Measurements from ENCODE around the gene EIF4E3. TPM values are rescaled to one million over a fixed set of nuclear protein-coding genes. Genes with fewer than 3 reads are reported as not detected.

Gene EIF4E3
- total and polyA plus RNA-seq, 8 donors = 10.4 to 34.8 (median 13.3) TPM

DNA sequence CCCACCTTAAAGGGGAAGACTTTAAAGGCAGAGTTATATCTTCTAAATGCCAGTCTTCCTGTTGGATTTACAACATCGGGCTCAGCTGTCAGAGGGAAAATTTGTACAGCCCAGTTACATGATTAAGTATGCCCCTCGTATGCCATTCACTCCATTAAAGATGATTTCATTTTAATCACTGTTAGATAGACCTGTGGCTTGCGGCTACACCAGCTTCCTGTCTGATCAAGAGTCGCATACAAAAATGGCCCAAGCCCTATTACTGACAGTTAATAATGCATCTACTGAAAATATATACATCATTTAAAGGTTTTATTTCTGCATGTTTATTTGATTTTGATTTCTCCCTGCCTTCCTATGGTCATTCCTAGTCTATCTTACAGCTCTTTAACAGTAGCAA, 7.1 kb downstream of the EIF4E3 start:
- H3K4me3 ChIP-seq = no peak overlapping the region
- no peak overlapping the region for H3K27ac ChIP-seq
- peaks cover 0 to 55% of the 10 kb centered on the region in 2 donors for H3K4me1 ChIP-seq
- no peak for DNase-seq
- TF ChIP-seq, protein P1, sequence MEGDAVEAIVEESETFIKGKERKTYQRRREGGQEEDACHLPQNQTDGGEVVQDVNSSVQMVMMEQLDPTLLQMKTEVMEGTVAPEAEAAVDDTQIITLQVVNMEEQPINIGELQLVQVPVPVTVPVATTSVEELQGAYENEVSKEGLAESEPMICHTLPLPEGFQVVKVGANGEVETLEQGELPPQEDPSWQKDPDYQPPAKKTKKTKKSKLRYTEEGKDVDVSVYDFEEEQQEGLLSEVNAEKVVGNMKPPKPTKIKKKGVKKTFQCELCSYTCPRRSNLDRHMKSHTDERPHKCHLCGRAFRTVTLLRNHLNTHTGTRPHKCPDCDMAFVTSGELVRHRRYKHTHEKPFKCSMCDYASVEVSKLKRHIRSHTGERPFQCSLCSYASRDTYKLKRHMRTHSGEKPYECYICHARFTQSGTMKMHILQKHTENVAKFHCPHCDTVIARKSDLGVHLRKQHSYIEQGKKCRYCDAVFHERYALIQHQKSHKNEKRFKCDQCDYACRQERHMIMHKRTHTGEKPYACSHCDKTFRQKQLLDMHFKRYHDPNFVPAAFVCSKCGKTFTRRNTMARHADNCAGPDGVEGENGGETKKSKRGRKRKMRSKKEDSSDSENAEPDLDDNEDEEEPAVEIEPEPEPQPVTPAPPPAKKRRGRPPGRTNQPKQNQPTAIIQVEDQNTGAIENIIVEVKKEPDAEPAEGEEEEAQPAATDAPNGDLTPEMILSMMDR (IDR thresholded peaks at IDR 0.05) = no peak
- H3K36me3 ChIP-seq = no peaks in the 10 kb centered on the region
- no peaks in the 10 kb centered on the region for H3K27me3 ChIP-seq
- intact Hi-C loops (cut with DNase I) = no loop called here
- no peaks in the 10 kb centered on the region for H3K9me3 ChIP-seq
- ATAC-seq = no peak

DNA sequence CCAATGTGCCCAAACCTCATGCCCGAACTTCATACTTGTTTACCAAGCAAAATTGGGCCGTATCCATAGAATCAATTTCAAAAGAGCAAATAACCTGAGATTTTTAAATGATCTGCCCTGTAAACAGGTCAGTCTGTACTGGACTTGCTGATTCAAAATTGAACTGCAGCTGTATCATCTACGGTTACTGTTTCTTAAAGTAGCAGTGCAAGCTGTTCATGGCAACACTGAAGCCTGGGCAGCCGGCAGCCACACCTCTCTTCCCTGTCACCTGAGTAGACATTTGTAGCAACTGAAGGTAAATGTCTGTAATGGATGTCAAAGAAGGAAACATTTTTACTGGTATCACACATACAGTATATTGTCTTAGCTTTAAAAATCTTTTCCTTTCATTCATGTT, 10.6 kb downstream of the EIF4E3 start:
- Histone ChIP-seq H3K36me3 (peaks cover 0 to 3% of the 10 kb centered on the region in 2 donors), H3K27ac (no peak overlapping the region), H3K27me3 (no peaks in the 10 kb centered on the region), H3K4me3 (no peak overlapping the region), H3K9me3 (no peaks in the 10 kb centered on the region), H3K4me1 (peaks cover 0 to 45% of the 10 kb centered on the region in 2 donors)
- TF ChIP-seq, protein P1 (IDR thresholded peaks at IDR 0.05) = no peak
- ATAC-seq (no peak), DNase-seq (no peak)
- intact Hi-C loops (cut with DNase I) = no loop called here

DNA sequence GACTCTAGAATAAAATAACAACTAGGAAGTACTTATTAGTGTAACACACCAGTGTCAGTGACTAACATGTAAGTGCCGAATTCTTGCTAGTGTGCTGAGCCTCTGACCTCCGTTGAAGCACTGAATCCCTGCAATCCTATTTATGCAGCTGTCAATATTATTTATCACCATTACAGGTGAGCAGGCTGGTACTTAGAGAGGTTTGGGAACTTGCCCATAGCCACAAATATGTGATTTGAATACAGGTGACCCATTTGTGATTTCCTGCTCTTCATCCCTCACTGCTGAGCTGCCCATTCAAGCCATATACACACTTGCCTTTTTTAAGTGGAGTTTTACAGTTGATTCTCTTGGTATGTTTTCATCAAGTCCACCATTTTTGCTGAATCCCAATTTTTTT, 12.2 kb downstream of the EIF4E3 start:
- Histone ChIP-seq H3K36me3 (peaks cover 0 to 3% of the 10 kb centered on the region in 2 donors), H3K27ac (no peak overlapping the region), H3K4me3 (no peak overlapping the region), H3K9me3 (no peaks in the 10 kb centered on the region), H3K27me3 (no peaks in the 10 kb centered on the region), H3K4me1 (peaks cover 0 to 49% of the 10 kb centered on the region in 2 donors)
- intact Hi-C loops (cut with DNase I) = no loop called here
- ATAC-seq (peak; percentile 72), DNase-seq (no peak)
- TF ChIP-seq, protein P1 (IDR thresholded peaks at IDR 0.05) = no peak

DNA sequence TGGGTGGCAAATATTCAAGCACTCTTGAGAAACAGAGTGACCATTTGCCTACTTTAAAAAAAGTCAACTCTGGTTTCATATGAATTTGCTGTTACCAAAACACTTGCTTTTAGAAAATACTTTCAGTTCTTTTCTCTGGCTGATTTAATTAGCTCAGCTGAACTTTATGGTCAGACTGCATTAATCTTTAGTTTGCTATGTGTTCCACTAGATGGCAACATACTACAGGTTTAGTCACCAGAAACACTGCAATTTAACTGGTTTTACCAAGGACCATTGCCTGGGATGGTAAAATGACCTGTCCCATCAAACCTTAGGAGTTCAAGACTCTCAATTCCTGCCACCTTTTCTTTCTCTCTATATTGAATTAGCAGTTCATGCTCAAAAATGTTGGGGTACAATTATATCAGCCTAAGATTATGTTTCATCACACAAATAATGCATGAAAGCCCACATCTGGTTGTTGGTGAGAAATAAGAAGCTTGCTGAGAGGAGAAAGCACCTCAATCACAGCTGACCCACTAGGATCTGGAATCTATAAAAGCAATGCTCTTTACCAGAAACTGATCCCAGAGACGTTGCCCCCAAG, 14.2 kb downstream of the EIF4E3 start:
- DNase-seq (peak in 1 of 4 donors; percentile 36), ATAC-seq (peak; percentile 89)
- intact Hi-C loops (cut with DNase I) = no loop called here
- no peaks in the 10 kb centered on the region for H3K9me3 ChIP-seq
- peaks cover 0 to 3% of the 10 kb centered on the region in 2 donors for H3K36me3 ChIP-seq
- TF ChIP-seq, protein P1 (IDR thresholded peaks at IDR 0.05) = peak; percentile 49 to 59
- H3K4me1 ChIP-seq = peaks cover 0 to 48% of the 10 kb centered on the region in 2 donors
- H3K27me3 ChIP-seq = no peaks in the 10 kb centered on the region
- no peak overlapping the region for H3K27ac ChIP-seq
- no peak overlapping the region for H3K4me3 ChIP-seq

DNA sequence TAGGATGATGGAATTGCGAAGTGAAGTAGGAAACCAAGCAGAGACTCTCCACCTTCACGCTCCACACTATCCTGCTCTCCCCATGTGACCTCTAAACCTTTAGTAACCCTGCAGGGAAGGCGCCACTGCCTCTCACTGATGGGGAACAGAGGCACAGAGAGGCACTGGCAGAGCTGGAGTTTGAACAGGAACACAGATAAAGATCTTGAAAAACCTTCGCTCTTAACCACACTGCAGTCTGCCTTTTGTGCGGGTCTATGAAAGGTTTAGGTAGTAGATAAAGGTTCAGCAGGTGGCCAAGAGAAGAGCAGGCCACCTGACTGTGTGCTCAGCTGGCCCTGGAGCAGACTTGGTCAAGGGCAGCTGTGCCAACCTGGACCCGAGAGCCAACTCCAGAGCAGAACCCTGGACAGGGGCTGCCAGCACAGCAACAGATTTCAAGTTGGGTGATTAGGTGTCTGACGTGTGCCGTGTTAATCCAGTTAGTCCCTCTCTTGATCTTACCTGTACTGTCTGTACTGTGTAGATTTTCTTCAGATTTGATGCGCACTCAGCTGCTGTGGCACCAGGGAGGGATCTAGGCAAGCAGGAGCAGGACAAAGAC, 15.2 kb downstream of the EIF4E3 start:
- Histone ChIP-seq H3K27ac (no peak overlapping the region), H3K27me3 (no peaks in the 10 kb centered on the region), H3K9me3 (no peaks in the 10 kb centered on the region), H3K36me3 (peaks cover 0 to 4% of the 10 kb centered on the region in 2 donors), H3K4me1 (peaks cover 0 to 41% of the 10 kb centered on the region in 2 donors), H3K4me3 (no peak overlapping the region)
- DNase-seq = no peak
- ATAC-seq = no peak
- intact Hi-C loops (cut with DNase I) = no loop called here
- TF ChIP-seq, protein P1 (IDR thresholded peaks at IDR 0.05) = no peak
